Endodermal cell (in vitro differentiated cells): ENCODE data around the gene FBXO22. TPM values are rescaled to one million over a fixed set of nuclear protein-coding genes. Genes with fewer than 3 reads are reported as not detected.

Experiments used
- DNase-seq: peaks from one replicate; pipeline ENCODE4 v3.0.0-alpha.2; 2017
- H3K27ac ChIP-seq: 2 replicates; pipeline ENCODE4 v1.5.1; 2013; ENCODE audit warnings: mild to moderate bottlenecking, low read depth, low read length, moderate library complexity
- H3K27me3 ChIP-seq: 2 replicates; pipeline ENCODE4 v1.6.1; 2013; ENCODE audit warnings: mild to moderate bottlenecking, low read length, moderate library complexity; ENCODE audit not compliant: insufficient read depth, control insufficient read depth, poor library complexity, severe bottlenecking
- H3K36me3 ChIP-seq: 2 replicates; pipeline ENCODE4 v1.7.0; 2013; ENCODE audit warnings: mild to moderate bottlenecking, low read length, moderate library complexity; ENCODE audit not compliant: control insufficient read depth, insufficient read depth
- H3K4me1 ChIP-seq: one replicate; pipeline ENCODE4 v1.7.0; 2013; ENCODE audit warnings: low read length; ENCODE audit not compliant: control insufficient read depth, insufficient read depth
- H3K4me3 ChIP-seq: 2 replicates; pipeline ENCODE4 v1.5.1; 2013; ENCODE audit warnings: mild to moderate bottlenecking, low read length, moderate library complexity
- H3K9ac ChIP-seq: 2 replicates; pipeline ENCODE4 v1.6.1; 2013; ENCODE audit warnings: mild to moderate bottlenecking, low read length, moderate library complexity; ENCODE audit not compliant: poor library complexity, severe bottlenecking; ENCODE audit errors: extremely low read depth
- H3K9me3 ChIP-seq: 2 replicates; pipeline ENCODE4 v1.6.1; 2013; ENCODE audit warnings: mild to moderate bottlenecking, low read length, moderate library complexity; ENCODE audit not compliant: control insufficient read depth
- H3K27ac Mint-ChIP-seq: 2 replicates; pipeline ENCODE4 v1.8.0; 2020; ENCODE audit warnings: mixed read lengths
- H3K27me3 Mint-ChIP-seq: 2 replicates; pipeline ENCODE4 v1.8.0; 2021; ENCODE audit warnings: mild to moderate bottlenecking, mixed read lengths; ENCODE audit not compliant: insufficient read depth
- H3K36me3 Mint-ChIP-seq: 2 replicates; pipeline ENCODE4 v1.8.0; 2020; ENCODE audit warnings: low read depth, mixed read lengths
- H3K4me1 Mint-ChIP-seq: 2 replicates; pipeline ENCODE4 v1.8.0; 2020; ENCODE audit warnings: mixed read lengths
- H3K4me3 Mint-ChIP-seq: 2 replicates; pipeline ENCODE4 v1.8.0; 2020; ENCODE audit warnings: mild to moderate bottlenecking, moderate library complexity, mixed read lengths
- H3K9me3 Mint-ChIP-seq: 2 replicates; pipeline ENCODE4 v1.8.0; 2020; ENCODE audit warnings: mild to moderate bottlenecking, mixed read lengths
- WGBS, 2 experiments: methylation state at CpG; one replicate each; pipeline versions ENCODE4 v1.1.5 to v1.1.7; 2013; ENCODE audit warnings: missing lambda C conversion rate in 2 of 2, mixed read lengths in 1 of 2; ENCODE audit not compliant: insufficient coverage in 1 of 2, insufficient read length in 1 of 2; 5-methylcytosine and 5-hydroxymethylcytosine counted together
- total RNA-seq, 2 donors: library from RNA; stranded (reverse); fragmentation: NEBNext Ultra II Directional in 1 of 2; extraction: Animal tissue kit (Norgen Biotek cat#: 25700) in 1 of 2; gene quantifications; 2 replicates in 1 of 2; 3 replicates in 1 of 2; pipeline ENCODE4 v1.2.1, GENCODE V29; 2021
- TF ChIP-seq, protein P1 (sequence below): fragments of 200-600 bp; sonication (generic); conservative IDR thresholded peaks from 2 replicates; pipeline ENCODE4 v1.5.0; 2021; ENCODE audit warnings: antibody characterized with exemption, mild to moderate bottlenecking

Gene FBXO22
- total RNA-seq, 2 donors from 2014 or later, result 47.6 to 48.1 TPM

GRCh38 chr15:75942464-75942863 is 38.8 kb downstream of the FBXO22 start:
- H3K27me3 ChIP-seq, result no peaks in the 10 kb centered on the region
- Mint-ChIP-seq H3K36me3 (peaks cover 30% of the 10 kb centered on the region), H3K27ac (no peak overlapping the region), H3K27me3 (no peaks in the 10 kb centered on the region), H3K9me3 (peaks cover 41% of the 10 kb centered on the region), H3K4me3 (no peak overlapping the region), H3K4me1 (peaks cover 5% of the 10 kb centered on the region)
- peaks cover 38% of the 10 kb centered on the region for H3K9me3 ChIP-seq
- H3K27ac ChIP-seq, result no peak overlapping the region
- H3K36me3 ChIP-seq, result peaks cover 26% of the 10 kb centered on the region
- H3K4me3 ChIP-seq, result no peak overlapping the region
- no peaks in the 10 kb centered on the region for H3K4me1 ChIP-seq
- 70 to 87% methylated on average over 2 to 3 of the region's 3 CpGs for WGBS, 2 experiments
- DNase-seq, result peak; percentile 37
- TF ChIP-seq, protein P1, sequence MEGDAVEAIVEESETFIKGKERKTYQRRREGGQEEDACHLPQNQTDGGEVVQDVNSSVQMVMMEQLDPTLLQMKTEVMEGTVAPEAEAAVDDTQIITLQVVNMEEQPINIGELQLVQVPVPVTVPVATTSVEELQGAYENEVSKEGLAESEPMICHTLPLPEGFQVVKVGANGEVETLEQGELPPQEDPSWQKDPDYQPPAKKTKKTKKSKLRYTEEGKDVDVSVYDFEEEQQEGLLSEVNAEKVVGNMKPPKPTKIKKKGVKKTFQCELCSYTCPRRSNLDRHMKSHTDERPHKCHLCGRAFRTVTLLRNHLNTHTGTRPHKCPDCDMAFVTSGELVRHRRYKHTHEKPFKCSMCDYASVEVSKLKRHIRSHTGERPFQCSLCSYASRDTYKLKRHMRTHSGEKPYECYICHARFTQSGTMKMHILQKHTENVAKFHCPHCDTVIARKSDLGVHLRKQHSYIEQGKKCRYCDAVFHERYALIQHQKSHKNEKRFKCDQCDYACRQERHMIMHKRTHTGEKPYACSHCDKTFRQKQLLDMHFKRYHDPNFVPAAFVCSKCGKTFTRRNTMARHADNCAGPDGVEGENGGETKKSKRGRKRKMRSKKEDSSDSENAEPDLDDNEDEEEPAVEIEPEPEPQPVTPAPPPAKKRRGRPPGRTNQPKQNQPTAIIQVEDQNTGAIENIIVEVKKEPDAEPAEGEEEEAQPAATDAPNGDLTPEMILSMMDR, result no peak
- H3K9ac ChIP-seq, result no peak overlapping the region

DNA sequence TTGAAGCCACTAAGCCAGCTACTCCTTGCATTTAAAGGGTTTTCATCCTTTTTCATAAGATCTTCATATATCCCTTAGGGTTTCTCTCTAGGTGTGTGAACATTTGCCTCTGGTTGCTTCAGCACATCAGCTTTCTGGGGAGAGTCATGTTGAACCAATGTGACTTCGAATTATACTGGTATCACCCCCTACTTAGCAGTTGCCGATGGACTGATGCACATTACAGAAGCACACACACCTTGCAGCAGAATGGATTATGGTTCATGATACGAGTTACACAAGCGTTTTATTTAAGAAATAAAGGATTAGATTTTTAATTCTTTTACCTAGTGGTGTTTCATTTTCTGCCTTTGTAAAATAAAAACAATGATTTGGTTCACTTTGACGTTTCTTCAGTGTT is 39.6 kb downstream of the FBXO22 start:
- TF ChIP-seq, protein P1, result no peak
- Histone ChIP-seq H3K36me3 (peaks cover 18% of the 10 kb centered on the region), H3K4me1 (no peaks in the 10 kb centered on the region), H3K4me3 (no peak overlapping the region), H3K27me3 (no peaks in the 10 kb centered on the region), H3K9ac (no peak overlapping the region), H3K9me3 (peaks cover 30% of the 10 kb centered on the region), H3K27ac (no peak overlapping the region)
- WGBS, 2 experiments, result 76 to 88% methylated on average over 2 to 5 of the region's 5 CpGs
- no peak overlapping the region for H3K27ac Mint-ChIP-seq
- H3K27me3 Mint-ChIP-seq, result no peaks in the 10 kb centered on the region
- DNase-seq, result no peak
- H3K4me3 Mint-ChIP-seq, result no peak overlapping the region
- peaks cover 5% of the 10 kb centered on the region for H3K4me1 Mint-ChIP-seq
- peaks cover 23% of the 10 kb centered on the region for H3K36me3 Mint-ChIP-seq
- peaks cover 34% of the 10 kb centered on the region for H3K9me3 Mint-ChIP-seq

GRCh38 chr15:75943713-75944215 is 40.1 kb downstream of the FBXO22 start:
- Histone ChIP-seq H3K27me3 (no peaks in the 10 kb centered on the region), H3K27ac (no peak overlapping the region), H3K4me3 (no peak overlapping the region), H3K9me3 (peaks cover 25% of the 10 kb centered on the region), H3K4me1 (no peaks in the 10 kb centered on the region), H3K9ac (no peak overlapping the region), H3K36me3 (peaks cover 13% of the 10 kb centered on the region)
- peak; percentile 44 for DNase-seq
- Mint-ChIP-seq H3K9me3 (peaks cover 28% of the 10 kb centered on the region), H3K27ac (no peak overlapping the region), H3K4me1 (peaks cover 5% of the 10 kb centered on the region), H3K36me3 (peaks cover 17% of the 10 kb centered on the region), H3K4me3 (no peak overlapping the region), H3K27me3 (no peaks in the 10 kb centered on the region)
- 50% methylated on average over 1 of the region's 1 CpG; no CpG with 5 or more reads in 1 of the 2 experiments for WGBS, 2 experiments
- TF ChIP-seq, protein P1, result no peak
